Inflammatory macrophage treated with lipopolysaccharide for 4 hours (primary cell): ENCODE measurements around the gene CARMIL1.
A peak's percentile ranks its signal among the peaks of the same experiment; 100 is the strongest.

ENCODE experiments used
- DNase-seq: peaks from one replicate; pipeline ENCODE4 v3.0.0-alpha.2; 2020

The CARMIL1 gene

DNA sequence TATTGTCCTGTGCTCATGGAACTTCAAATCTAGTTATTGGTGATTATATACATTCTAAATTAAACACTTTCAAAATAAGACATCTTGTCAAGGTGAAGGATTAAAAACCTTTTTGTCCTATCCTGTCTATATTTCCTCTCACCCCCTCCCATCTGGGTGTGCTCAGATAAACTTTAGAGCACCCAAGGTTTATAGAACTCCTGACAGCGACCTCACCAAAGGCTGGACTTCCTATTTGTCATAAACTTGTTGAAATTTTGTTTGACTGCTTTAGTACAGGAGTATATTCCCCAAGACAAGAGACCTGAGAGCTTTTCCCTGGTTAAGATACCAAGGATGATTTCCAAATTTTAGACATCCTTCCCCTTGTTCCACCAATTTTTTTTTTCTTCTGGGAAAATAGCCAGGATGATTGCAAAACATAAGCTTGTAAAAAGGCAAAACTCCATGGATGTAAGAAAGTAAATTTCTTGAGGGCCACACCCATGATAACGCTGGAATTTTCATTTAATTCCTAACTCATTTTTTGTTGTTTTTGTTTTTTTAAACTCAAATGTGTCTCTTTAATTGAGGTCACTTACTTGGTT lies 33.0 kb downstream of the CARMIL1 start:
- peak; percentile 29 for DNase-seq

DNA sequence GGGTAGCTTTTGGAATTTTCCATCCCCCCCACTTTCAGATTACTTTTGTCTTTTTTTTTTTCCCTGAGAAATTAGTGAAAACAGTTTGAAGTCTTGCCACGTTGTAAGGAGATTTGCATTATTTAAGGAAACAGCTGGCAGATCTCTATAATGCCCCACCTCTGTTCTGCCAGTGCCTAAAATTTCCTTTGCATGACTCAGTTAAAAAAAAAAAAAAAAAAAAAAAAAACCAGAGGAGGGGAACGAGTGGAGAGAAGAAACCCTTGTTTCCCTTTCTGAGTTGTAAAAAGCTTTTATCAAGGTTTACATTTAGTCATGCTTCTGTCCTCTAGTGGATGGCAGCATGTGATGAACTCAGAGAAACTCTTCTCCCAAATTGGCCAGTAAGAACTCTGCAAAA lies 33.5 kb downstream of the CARMIL1 start:
- DNase-seq = peak; percentile 18

DNA sequence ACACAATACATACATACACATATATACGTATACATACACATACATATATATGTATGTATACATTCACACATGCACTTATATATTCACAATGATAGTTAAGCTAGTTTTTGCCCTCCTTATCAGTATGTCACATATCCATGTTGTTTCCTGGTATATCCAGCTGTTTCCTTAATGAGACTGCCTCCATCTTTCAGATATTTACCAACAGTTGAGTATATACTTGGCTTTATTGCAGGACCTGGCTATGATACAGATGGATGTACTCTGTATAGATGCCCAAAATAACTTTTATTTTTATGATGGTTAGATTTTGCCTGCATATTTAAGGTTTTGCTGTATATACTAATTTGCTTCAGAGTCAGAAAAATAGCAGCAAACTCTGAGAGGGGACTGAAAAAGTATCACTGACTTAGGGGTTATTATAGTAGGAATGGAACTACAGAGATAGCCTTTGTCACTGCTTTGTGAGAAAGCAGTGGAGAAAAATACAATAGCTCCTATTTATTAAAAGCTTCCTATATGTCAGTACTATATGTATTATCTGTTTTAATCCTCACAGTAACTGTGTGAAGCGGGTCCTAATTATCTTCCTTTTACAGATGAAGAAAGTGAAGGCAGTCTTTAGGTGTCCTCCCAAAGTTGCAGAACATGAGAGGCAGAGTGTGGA lies 35.5 kb downstream of the CARMIL1 start:
- no peak for DNase-seq

DNA sequence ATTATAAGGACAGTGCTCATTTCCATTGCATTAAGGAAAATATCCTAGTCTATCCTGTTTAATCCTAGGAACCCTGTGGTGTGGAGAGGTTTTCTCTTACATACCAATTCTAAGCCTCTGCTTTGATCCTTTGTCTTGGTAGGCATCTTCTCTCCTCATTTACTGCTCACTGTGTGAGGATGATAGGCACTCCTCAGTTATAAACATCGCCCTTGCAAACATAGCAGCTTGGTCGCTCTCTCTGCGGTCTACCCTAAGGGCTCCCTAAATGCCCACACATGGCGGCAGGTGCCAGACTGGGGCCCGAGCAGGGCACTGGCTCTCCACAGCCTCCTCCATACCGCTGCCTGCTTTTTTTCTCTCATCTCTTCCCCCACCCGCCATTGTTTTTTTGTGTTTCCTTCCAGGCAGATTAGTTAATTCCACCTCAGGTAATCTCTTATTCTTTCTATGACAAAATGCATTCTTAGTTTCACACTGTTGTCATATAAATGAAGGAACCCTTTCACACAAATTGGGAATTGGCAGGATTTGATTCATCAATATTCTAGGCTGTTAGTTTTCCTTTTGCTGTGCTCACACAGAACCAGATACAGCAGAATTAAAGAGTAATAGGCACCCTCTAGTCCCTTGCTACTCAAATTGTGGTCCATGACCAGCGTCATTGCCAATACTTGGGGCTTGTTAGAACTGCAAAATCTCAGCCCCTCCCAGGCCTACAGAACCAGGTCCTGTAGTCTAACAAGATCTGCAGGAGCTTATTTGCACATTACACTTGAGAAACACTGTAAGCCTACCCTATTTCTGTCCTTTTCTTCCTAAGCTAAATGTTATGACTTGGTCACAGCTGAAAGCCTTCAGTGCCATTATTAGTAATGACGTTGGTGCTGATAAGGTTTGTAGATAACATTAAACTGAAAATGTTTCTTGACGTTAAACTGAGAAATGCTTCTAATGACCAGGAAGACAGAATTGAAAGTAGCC lies 36.3 kb downstream of the CARMIL1 start:
- DNase-seq = no peak

DNA sequence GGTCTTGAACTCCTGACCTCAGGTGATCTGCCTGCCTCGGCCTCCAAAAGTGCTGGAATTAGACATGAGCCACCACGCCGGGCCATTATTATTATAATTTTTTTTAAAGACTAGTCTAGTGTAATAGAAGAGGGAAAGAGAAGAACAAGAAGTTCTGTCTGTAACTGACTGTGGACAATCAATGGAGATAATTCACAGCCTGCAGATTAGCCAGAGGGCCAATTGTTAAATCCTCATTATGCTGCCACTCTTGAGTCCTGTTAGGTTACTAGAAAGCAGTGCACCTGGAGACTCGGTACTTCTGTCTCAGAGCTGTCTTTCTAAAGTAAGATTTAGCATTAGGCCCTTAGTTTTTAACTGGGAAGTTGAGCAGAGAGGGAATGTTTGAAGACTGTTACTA lies 37.5 kb downstream of the CARMIL1 start:
- DNase-seq = no peak

DNA sequence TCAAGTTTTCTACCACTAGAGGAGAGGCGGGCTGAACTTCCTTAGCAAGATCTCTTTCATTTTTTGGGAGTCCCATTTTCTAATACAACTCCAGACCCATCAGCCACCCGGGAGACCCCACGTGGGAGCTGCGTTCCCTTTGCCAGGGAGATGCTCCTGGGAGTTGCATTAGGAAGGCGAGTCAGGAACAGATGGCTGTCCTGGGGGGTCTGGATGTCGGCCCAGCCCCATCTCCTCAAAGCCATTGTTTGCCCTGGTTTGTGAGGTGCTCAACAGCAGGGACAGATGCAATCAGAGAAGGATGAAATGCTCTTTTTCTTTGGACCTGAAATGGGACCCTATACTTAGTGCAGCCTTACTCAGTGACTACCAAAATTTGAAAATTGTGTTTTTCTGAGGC lies 39.4 kb downstream of the CARMIL1 start:
- DNase-seq = no peak

DNA sequence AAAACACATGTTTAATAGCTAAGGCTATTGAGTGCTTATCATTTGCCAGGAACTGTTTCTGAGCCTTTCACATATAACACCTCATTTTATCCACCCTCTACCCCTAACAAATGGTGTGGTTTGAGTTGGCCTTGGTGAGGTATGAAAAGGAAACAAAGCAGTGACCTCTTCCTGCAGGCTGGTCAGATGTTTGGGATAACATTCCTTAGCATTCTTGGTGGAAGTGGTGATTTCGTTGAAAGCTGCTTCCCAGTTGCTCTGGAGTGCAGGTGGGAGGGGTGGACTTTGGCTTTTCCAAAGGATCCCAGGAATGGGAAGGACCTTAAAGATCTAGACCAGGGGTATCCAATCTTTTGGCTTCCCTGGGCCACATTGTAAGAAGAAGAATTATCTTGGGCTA lies 41.3 kb downstream of the CARMIL1 start:
- no peak for DNase-seq

DNA sequence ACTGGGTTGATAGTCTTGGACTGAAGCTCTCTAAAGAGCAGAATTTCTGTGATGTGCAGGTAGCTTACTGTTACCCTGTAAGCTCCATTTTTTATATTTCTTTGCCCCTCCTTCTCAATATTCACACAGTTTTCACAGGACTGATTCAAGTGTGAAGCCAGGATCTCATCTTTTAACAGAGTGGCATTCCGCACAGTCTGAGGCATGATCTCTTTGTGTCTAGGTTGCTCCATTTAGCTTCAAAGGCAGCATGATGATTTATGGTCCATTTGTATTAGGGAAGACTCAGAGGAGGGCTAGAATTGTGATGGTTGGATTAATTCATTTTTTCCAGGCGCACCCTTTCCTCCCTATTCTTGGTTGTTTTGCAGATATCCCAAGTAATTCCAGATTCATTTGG lies 43.5 kb downstream of the CARMIL1 start:
- DNase-seq = no peak

DNA sequence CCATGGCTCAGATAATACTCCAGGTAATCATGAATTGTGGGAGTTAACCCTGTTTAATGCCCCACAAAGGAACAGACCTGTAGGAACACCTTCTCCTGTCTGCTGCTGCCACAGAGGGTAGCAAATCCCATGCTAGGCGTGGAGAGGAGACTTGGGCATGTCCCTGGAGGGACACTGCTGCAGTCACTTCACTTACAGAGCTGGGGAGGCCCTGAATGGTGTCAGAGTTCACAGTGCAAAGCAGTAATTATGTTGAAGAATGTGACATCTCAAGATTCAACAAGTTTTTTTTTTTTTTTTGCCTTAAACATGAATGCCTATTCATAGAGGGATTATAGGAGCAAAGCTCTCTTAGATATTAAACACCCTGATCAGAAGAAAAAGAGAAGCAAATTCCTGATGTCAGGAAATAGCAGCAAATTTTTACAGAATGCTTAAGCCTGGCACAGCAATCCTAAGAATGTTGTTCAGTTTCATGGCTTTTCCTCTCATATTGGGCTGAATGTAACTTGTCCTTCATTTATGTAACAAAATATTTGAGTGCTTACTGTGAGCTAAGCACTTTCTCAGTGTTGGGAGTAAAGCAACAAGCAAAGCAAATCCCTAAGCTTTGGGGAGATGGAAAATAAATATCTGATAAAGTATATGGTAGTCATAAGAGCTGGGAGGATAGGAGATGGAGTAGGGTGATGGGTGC lies 45.0 kb downstream of the CARMIL1 start:
- DNase-seq = no peak

DNA sequence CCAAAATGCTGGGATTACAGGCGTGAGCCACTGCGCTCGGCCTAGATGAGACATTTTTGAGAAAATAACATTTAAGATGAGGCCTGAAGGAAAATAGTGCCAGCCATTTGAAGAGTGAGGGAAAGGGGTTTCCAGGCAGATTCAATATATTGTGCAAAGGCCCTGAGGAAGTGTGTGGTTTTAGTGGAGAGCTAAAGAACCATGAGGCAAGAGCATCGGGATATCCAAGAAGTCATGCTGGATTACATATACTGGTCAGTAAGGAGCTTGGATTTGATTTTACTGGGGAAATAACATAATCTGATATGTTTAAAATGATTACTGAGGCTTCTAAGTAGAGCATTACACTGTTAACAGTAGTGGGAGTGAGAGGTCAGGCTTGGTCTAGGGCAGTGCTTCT lies 47.0 kb downstream of the CARMIL1 start:
- peak; percentile 56 for DNase-seq

DNA sequence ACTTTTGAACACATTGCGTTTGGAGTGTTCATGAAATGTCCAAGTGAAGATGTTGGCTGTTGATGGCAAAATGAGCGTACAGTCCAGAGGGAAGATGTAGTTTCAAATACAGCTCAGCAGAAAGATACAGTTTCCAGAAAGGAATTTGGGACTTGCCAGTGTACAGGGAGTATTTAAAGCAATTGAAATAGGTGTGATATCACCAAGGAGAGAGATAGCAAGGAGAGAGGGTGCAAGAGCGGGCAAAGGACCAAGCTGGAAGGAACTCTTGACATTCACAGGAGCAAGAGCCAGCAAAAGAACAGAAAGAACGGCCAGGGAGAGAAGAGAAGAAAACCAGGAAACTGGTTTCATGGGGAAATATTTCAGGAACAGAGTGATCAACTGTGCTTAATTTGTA lies 47.8 kb downstream of the CARMIL1 start:
- no peak for DNase-seq

DNA sequence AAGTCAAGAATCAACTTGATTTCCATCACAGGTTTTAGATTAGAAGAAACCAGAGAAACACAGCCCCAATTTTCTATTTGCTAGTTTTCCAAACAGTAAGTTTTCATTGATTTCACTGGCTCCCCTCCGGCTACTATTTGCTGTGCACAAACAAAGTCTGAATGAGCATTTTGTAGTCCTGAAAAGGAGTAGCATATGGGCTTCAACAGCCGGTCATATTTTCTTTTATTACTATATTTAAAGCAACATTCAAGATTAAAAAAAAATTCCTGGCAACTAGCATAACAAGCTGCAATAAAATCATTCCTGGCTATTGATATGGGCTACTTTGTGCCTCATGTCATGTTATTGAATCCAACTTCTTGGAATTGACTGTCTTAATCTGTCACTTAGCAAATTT lies 48.3 kb downstream of the CARMIL1 start:
- DNase-seq = no peak

DNA sequence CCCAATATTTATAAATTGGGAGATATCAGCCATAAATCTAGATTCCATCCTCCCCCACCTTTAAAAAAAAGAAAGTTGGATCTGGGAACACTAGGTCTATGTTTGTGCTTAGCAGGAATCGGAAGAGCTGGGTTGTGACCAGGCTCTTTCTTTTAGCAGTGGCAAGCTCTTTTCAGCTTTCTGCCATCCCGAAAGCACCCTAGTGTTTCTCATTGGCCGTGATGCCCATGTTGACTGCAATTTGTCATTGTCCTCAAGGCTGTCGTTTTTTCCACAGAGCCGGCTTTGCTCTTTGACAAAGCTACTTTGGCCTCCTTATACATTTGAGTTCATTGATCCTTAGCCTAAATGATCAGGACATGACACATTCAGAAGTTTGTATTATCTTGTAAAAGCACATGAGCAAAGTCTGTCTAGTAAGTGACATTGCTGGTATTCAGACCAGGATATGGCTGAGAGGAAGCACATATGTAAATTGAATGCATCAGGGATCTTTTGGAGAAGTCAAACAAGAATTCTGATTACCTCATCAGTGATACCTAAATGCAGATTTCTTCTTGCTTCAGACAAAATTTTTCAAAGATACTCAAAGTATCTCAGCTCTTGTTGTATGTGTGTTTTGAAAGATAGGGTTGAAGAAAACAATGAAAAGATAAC lies 50.1 kb downstream of the CARMIL1 start:
- DNase-seq = peak; percentile 41

DNA sequence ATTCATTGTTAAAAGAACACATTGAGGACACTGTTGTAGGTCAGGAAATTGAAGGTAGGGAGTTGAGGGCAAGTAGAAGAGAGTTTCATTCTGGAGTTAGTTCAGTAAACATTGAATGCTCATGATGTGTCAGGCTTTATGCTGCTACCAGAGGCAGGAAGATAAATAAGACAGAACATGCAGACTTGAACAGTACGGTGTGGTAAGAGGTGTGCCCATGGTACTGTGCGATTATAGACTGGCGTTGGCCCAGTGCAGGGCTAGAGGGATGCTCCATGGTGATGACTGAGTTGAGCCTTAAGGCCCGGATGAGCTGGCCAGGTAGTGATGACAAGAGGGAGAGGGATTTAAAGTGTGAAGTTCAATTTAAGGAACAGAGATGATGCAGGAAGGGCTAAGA lies 50.8 kb downstream of the CARMIL1 start:
- DNase-seq = no peak

DNA sequence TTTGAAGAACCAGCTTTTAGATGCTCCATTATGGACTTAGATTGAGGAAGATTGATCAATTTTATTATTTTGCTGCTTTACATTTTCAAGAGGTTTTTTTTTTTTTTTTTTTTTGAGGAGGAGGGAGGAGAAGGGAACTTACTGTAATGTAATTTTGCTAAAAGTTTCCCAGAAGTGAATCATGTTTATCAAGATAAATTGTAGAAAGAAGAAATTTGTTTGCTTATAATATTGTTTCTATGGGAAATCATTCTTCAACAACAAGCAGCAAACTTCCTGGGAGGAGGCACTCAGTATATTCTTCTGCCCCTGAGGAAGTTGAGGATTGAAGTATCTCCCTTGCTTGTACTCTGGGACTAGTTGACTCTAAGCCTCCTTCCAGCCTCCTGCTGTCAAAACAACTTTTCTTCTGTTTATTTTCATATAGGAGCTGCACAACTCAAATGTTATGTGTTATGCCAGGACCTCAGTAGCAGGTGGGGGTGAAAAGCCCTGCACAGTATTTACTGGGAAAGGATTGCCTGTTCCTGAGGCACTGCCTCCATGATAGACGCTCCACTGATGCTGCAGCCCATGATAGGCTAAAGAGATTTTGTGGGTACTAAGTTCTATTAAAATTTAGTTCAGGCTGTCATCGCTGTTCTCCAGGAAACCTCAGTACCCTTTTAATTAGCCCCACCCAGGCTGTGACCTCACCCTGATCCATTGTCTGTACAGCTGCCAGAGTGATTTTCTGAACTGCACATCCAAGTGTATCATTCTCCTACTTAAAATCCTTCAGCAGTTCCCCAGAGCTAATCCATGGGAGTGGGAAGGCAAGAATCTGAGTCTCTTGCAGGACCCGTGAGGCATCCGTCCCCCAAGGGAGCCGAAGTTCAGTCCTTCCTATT lies 51.9 kb downstream of the CARMIL1 start:
- no peak for DNase-seq

DNA sequence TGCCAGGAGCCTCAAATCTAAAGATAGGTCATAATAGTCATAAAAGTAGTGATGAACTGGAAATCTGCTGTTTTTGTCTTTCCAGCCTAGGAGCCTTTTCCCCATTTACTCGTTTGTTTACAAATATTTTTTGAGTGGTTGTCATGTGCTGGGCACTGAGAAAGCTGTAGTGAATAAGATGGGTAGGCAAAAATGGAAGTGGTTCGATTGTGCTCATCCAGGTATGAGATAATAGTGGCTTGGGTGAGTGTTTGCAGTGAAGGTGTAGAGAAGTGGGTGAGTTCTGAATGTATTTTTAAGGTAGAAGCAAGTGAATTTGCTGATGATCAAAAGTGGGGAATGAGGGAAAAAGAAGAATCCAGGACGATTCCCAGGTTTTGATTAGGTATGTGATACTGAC lies 53.0 kb downstream of the CARMIL1 start:
- DNase-seq = no peak

DNA sequence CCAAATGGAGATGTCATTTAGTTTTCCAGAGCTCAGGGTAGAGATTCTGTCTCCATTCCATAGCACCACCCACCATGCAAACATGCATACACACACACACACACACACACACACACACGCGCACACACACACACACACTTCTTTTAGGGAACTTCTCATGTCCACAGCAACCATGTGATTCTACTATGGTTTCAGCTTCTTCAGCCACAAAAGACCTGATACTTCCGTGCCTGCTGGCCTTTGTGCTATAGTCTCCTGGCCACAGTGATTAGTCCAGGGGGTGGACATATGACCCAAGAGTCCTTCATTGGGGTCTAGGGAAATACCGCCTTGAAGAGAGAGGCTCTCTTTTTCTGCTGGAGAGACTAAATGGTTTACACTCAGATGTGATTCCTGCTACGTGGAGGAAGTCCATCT lies 53.5 kb downstream of the CARMIL1 start:
- peak; percentile 59 for DNase-seq

DNA sequence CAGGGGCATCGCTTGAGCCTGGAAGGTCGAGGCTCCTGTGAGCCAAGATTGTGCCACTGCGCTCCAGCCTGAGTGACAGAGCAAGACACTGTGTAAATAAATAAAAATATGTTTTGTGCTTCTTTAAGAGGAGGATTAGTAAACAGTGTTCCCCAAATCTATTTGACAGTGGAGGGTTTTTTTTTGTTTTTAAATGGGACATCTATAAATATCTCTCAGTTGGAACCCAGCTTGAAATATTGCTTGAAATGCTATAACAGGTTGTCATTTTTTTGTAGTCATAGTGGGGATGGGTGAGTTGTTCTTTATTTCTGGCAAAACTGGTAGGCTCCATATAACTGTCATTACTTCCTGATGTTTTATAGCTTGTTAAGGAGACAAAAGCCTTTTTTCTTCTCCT lies 54.3 kb downstream of the CARMIL1 start:
- DNase-seq = no peak

DNA sequence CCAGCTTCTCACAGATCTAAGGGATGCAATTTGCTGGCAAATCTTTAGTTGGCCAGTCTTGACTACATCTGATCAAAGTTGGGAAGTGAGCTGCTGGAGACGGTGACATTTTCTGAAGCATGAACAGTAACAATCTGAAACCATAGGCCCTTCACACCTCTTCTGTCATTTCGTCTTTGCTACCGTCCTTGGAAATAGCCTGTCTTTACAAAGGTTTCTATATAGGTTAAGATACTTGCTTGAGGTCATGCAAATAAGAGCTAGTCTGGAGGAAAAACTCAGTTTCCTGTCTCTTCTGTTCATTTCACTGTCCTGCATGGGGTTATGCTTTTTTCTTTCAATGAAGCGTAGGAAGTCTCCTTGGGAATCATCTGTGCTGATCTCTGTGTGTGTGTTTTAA lies 55.6 kb downstream of the CARMIL1 start:
- no peak for DNase-seq

DNA sequence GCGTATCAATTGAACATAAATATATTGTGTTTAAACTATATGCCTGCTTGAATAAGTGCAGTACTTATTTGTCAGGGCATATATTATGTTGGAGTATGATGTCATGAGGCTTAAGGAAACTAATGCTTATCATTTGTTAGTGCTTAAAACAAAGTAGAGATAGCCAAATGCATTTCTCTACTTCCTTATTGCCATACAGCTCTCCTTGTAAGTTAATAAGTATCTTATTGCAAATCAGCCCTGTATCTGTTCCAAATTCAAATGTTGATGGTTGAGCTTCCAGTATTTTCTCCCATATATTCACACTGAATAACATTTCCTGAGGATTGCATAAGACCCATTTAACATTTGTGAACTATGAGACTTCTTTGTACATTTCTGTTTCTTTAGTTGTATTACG lies 57.8 kb downstream of the CARMIL1 start:
- no peak for DNase-seq

DNA sequence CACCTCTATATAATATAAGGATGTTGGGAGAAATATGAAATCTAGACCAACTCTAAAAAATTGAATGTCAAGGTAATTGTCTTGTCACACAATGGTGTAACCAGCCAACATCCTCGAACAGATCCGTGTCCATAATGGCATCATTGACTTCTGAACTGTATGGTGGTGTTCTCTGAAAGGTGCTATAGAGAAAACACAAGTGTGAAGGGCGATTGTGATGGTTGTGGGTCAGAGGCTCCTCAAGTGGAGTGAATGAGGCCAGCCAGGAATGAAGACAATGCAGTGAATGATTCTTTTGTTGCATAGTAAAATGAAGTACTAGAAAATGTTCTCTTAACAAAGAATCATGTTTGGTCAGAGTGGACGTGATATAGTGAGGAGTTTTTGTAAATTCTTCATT lies 58.3 kb downstream of the CARMIL1 start:
- DNase-seq = no peak
